SK-N-SH treated with all-trans-retinoic acid at 6 μM for 48 hours (cell line): ENCODE measurements around the gene SLC35C1.
A peak's percentile ranks its signal among the peaks of the same experiment; 100 is the strongest.

ENCODE experiments used
- ATAC-seq: fragments of 200-7000 bp; cut with Tn5 transposase; 3 replicates; pipeline ENCODE4 v1.9.1; 2020; ENCODE audit warnings: mild to moderate bottlenecking, moderate library complexity
- ARNTL ChIP-seq: fragments of 450-650 bp; formaldehyde crosslinking; IDR thresholded peaks from 2 replicates; pipeline ENCODE4 v1.5.0; 2020; ENCODE audit warnings: low read depth, mild to moderate bottlenecking, moderate library complexity, borderline replicate concordance
- BACH2 ChIP-seq: fragments of 250-450 bp; sonication (Bioruptor Pico); IDR thresholded peaks from 2 replicates; pipeline ENCODE4 v1.9.0; 2021; ENCODE audit warnings: mild to moderate bottlenecking, borderline replicate concordance
- CSDC2 ChIP-seq: fragments of 250-450 bp; sonication (Bioruptor Pico); IDR thresholded peaks from 2 replicates; pipeline ENCODE4 v1.5.0; 2020; ENCODE audit warnings: mild to moderate bottlenecking, moderate library complexity
- ESRRG ChIP-seq: fragments of 250-450 bp; sonication (Bioruptor Pico); IDR thresholded peaks from 2 replicates; pipeline ENCODE4 v1.6.1; 2021; ENCODE audit warnings: mild to moderate bottlenecking
- GLIS3 ChIP-seq: fragments of 250-450 bp; sonication (Bioruptor Pico); IDR thresholded peaks from 2 replicates; pipeline ENCODE4 v1.5.0; 2020; ENCODE audit warnings: mild to moderate bottlenecking, moderate library complexity
- ISL1 ChIP-seq: fragments of 250-450 bp; sonication (Bioruptor Pico); IDR thresholded peaks from 2 replicates; pipeline ENCODE4 v2.1.2; 2022; ENCODE audit warnings: mild to moderate bottlenecking, moderate library complexity
- OSR1 ChIP-seq: fragments of 250-450 bp; sonication (Bioruptor Pico); IDR thresholded peaks from 2 replicates; pipeline ENCODE4 v1.8.0; 2022; ENCODE audit warnings: moderate library complexity, mild to moderate bottlenecking, inconsistent platforms
- POU6F1 ChIP-seq: fragments of 250-450 bp; sonication (Bioruptor Pico); IDR thresholded peaks from 2 replicates; pipeline ENCODE4 v1.8.0; 2021; ENCODE audit warnings: low read depth, mild to moderate bottlenecking, moderate library complexity, borderline replicate concordance
- TCF4 ChIP-seq: fragments of 250-450 bp; sonication (Bioruptor Pico); IDR thresholded peaks from 2 replicates; pipeline ENCODE4 v1.8.0; 2021; ENCODE audit warnings: mild to moderate bottlenecking, moderate library complexity, borderline replicate concordance
- TOX ChIP-seq: fragments of 250-450 bp; sonication (Bioruptor Pico); IDR thresholded peaks from 2 replicates; pipeline ENCODE4 v1.8.0; 2021; ENCODE audit warnings: mild to moderate bottlenecking, moderate library complexity, borderline replicate concordance
- TSHZ2 ChIP-seq: fragments of 250-450 bp; sonication (Bioruptor Pico); IDR thresholded peaks from 2 replicates; pipeline ENCODE4 v1.5.0; 2020; ENCODE audit warnings: mild to moderate bottlenecking, moderate library complexity
- ZC3H10 ChIP-seq: fragments of 250-450 bp; sonication (Bioruptor Pico); IDR thresholded peaks from 2 replicates; pipeline ENCODE4 v1.5.1; 2021; ENCODE audit warnings: mild to moderate bottlenecking, moderate library complexity
- ZFP30 ChIP-seq: fragments of 450-650 bp; formaldehyde crosslinking; IDR thresholded peaks from 2 replicates; pipeline ENCODE4 v1.5.0; 2022; ENCODE audit warnings: mild to moderate bottlenecking, moderate library complexity
- ZNF565 ChIP-seq: fragments of 450-650 bp; formaldehyde crosslinking; conservative IDR thresholded peaks from 2 replicates; pipeline ENCODE4 v1.5.0; 2020; ENCODE audit warnings: low read depth, mild to moderate bottlenecking, moderate library complexity
- TF ChIP-seq, protein P1 (sequence below): fragments of 250-450 bp; sonication (Bioruptor Pico); IDR thresholded peaks from 2 replicates; pipeline ENCODE4 v1.8.0; 2020; ENCODE audit warnings: mild to moderate bottlenecking, moderate library complexity, borderline replicate concordance
- TF ChIP-seq, protein P2 (sequence below): fragments of 250-450 bp; sonication (Bioruptor Pico); IDR thresholded peaks from 2 replicates; pipeline ENCODE4 v1.5.1; 2021; ENCODE audit warnings: mild to moderate bottlenecking, moderate library complexity

SLC35C1 gene

GRCh38 chr11:45768486-45768885, 36.5 kb upstream of the SLC35C1 start:
- no peak for ATAC-seq
- TF ChIP-seq POU6F1 (CRISPR knock-in tag): no peak
- TF ChIP-seq CSDC2: no peak
- TF ChIP-seq, protein P1, sequence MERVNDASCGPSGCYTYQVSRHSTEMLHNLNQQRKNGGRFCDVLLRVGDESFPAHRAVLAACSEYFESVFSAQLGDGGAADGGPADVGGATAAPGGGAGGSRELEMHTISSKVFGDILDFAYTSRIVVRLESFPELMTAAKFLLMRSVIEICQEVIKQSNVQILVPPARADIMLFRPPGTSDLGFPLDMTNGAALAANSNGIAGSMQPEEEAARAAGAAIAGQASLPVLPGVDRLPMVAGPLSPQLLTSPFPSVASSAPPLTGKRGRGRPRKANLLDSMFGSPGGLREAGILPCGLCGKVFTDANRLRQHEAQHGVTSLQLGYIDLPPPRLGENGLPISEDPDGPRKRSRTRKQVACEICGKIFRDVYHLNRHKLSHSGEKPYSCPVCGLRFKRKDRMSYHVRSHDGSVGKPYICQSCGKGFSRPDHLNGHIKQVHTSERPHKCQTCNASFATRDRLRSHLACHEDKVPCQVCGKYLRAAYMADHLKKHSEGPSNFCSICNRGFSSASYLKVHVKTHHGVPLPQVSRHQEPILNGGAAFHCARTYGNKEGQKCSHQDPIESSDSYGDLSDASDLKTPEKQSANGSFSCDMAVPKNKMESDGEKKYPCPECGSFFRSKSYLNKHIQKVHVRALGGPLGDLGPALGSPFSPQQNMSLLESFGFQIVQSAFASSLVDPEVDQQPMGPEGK: no peak
- no peak for TF ChIP-seq ESRRG (CRISPR knock-in tag)
- TF ChIP-seq TOX (CRISPR knock-in tag): no peak
- TF ChIP-seq, protein P2, sequence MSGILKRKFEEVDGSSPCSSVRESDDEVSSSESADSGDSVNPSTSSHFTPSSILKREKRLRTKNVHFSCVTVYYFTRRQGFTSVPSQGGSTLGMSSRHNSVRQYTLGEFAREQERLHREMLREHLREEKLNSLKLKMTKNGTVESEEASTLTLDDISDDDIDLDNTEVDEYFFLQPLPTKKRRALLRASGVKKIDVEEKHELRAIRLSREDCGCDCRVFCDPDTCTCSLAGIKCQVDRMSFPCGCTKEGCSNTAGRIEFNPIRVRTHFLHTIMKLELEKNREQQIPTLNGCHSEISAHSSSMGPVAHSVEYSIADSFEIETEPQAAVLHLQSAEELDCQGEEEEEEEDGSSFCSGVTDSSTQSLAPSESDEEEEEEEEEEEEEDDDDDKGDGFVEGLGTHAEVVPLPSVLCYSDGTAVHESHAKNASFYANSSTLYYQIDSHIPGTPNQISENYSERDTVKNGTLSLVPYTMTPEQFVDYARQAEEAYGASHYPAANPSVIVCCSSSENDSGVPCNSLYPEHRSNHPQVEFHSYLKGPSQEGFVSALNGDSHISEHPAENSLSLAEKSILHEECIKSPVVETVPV (CRISPR knock-in tag): no peak
- no peak for TF ChIP-seq ZC3H10 (CRISPR knock-in tag)
- no peak for TF ChIP-seq ZFP30 (CRISPR knock-in tag)

DNA sequence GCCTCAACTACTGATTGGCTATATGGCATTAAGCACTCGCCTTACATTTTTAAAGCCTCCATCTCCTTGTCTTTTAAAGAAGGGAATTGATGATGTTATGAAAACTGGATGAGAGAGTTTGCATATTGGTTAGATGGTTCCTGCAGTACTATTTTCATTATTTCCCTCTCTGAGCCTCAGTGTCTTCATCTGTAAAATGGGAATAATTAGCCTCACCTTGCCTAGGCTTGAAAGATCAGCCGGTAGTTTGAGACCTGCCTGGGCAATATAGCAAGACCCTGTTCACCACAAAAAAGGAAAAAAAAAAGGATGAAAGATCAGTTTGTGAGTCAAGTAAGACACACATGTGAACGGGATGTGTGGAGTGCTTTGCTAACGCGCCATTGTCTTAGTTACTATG, 35.0 kb upstream of the SLC35C1 start:
- ATAC-seq: no peak
- TF ChIP-seq ZC3H10 (CRISPR knock-in tag) (no peak), ZNF565 (CRISPR knock-in tag) (no peak), TOX (CRISPR knock-in tag) (no peak), CSDC2 (no peak), TCF4 (CRISPR knock-in tag) (no peak), ESRRG (CRISPR knock-in tag) (no peak)
- TF ChIP-seq, protein P2 (CRISPR knock-in tag): no peak
- TF ChIP-seq, protein P1: no peak
- TF ChIP-seq, all 23 proteins: peak for 0

DNA sequence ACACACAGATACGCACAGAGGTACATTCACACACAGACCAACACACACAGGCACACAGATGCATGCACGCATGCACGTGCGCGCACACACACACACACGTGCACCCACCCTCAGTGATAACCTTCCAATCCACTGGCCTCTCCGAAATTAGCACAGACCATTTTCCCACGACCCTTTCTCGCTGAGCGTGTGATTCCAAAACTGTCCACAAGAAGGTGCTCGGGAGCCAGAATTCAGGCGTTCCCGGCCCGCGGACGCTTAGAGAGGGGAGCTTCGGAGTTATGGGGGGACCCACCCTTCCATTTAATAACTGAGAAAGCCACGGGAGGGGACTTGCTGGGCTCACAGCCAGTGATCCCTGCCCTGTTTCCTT, 33.8 kb upstream of the SLC35C1 start:
- TF ChIP-seq ARNTL (CRISPR knock-in tag) (0 out of 2 replicates have a peak, but pooled peaks have one; percentile 20), TSHZ2 (no peak), ZC3H10 (CRISPR knock-in tag) (no peak), ZNF565 (CRISPR knock-in tag) (no peak)
- ATAC-seq: peak; percentile 82

GRCh38 chr11:45771566-45772448, 33.1 kb upstream of the SLC35C1 start:
- peak; percentile 98 for ATAC-seq
- TF ChIP-seq ISL1 (CRISPR knock-in tag) (no peak), TOX (CRISPR knock-in tag) (no peak), GLIS3 (CRISPR knock-in tag) (no peak), BACH2 (CRISPR knock-in tag) (no peak), TSHZ2 (no peak), ZNF565 (CRISPR knock-in tag) (no peak), ESRRG (CRISPR knock-in tag) (no peak), OSR1 (CRISPR knock-in tag) (no peak), POU6F1 (CRISPR knock-in tag) (no peak)
